ENCODE data around the gene PHACTR1.
"Not testable (repeated sequence)": the region's sequence is repeated elsewhere in the genome, so short reads cannot be mapped to it uniquely, and the experiment has no call there.

The PHACTR1 gene

GRCh38 chr6:13216236-13217014 is 499.9 kb downstream of the PHACTR1 start:
- DNase-seq = no peak

- DNase-seq = no peak
These were observed 500.8 kb downstream of the PHACTR1 start for GRCh38 chr6:13217206-13217905.

- DNase-seq = no peak
These were observed 503.7 kb downstream of the PHACTR1 start for GRCh38 chr6:13220266-13220665.

- no peak for DNase-seq
These were observed 505.5 kb downstream of the PHACTR1 start for GRCh38 chr6:13222048-13222447.

- no peak for DNase-seq
These were observed 509.5 kb downstream of the PHACTR1 start for GRCh38 chr6:13226071-13226470.

- DNase-seq = no peak
These were observed 512.0 kb downstream of the PHACTR1 start for GRCh38 chr6:13228264-13229204.

GRCh38 chr6:13229205-13230085 is 512.9 kb downstream of the PHACTR1 start:
- DNase-seq = peak; percentile 25

GRCh38 chr6:13233106-13233505 is 516.5 kb downstream of the PHACTR1 start:
- no peak for DNase-seq

- no peak for DNase-seq
These were observed 517.6 kb downstream of the PHACTR1 start for GRCh38 chr6:13234130-13234529.

GRCh38 chr6:13235339-13235738 is 518.8 kb downstream of the PHACTR1 start:
- DNase-seq = no peak

- no peak for DNase-seq
These were observed 520.8 kb downstream of the PHACTR1 start for GRCh38 chr6:13237318-13237717.

- DNase-seq = no peak
These were observed 521.5 kb downstream of the PHACTR1 start for GRCh38 chr6:13238017-13238416.

GRCh38 chr6:13238640-13239216 is 522.2 kb downstream of the PHACTR1 start:
- no peak for DNase-seq

GRCh38 chr6:13239530-13240455 is 523.2 kb downstream of the PHACTR1 start:
- no peak for DNase-seq

GRCh38 chr6:13241364-13241763 is 524.8 kb downstream of the PHACTR1 start:
- no peak for DNase-seq

GRCh38 chr6:13242178-13242577 is 525.6 kb downstream of the PHACTR1 start:
- DNase-seq = no peak

GRCh38 chr6:13242590-13242989 is 526.0 kb downstream of the PHACTR1 start:
- DNase-seq = no peak

GRCh38 chr6:13243033-13243432 is 526.5 kb downstream of the PHACTR1 start:
- no peak for DNase-seq

- DNase-seq = not testable (repeated sequence)
These were observed 527.2 kb downstream of the PHACTR1 start for GRCh38 chr6:13243745-13244144.

GRCh38 chr6:13247627-13248026 is 531.1 kb downstream of the PHACTR1 start:
- no peak for DNase-seq

- peak; percentile 94 for DNase-seq
These were observed 531.5 kb downstream of the PHACTR1 start for GRCh38 chr6:13248053-13248452.
